GM18868 (cell line): ENCODE data around the gene KIAA0040.
A peak's percentile ranks its signal among the peaks of the same experiment; 100 is the strongest.

Experiments used
- ATAC-seq: cut with Tn5 transposase; IDR thresholded peaks from one replicate; pipeline ENCODE4 v1.9.1; 2021; ENCODE audit warnings: mild to moderate bottlenecking, moderate library complexity; ENCODE audit not compliant: unreplicated experiment

KIAA0040 gene

DNA sequence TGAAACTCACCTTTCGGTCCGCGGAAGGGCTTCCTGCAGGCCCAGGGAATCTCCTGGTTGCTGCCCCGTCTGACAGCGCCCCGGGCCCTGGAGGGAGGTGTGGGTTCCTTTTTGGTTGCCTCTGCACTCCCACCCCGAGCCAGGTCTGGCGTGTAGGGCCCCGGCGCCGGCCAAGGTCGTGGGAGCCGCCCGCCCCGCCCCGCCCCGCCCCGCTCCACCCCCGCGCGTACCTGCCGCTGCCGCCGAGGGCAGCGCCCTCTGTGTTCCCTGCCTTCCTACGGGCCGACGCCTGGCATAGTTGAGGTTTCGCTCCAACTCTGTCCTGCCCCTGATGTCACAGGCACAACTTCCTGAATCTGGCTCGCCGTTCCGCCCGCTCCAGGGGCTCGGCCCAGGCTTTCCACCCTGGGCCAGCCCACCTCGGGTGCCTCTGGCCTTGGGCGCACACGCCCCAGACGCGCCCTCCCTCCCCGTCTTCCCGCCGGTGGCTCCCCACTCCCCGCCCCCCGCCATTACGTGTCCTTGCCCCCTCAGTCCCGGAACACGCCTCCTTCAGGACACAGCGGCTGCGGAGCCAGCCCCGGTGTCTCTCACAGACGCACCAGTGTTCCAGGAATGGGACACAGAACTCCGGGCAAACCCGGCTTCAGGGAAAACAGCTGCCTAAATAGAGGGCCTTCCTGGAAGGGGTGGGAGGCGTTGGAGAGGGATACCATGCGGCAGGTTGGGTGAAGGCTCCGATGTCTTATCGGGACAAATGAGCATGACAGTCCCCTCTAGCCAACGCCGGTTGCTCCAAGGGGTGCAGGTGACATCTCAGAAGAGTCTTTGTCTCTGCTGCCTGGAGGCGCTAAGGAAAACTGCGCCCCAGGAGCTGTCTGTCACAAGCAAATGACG is at the start of gene KIAA0040:
TSS of gene KIAA0040 (minus strand) at position 147 of the 897 bp plus-strand sequence. CDS start 31,763 bp downstream, outside the sequence.
- ATAC-seq: peak; percentile 39

DNA sequence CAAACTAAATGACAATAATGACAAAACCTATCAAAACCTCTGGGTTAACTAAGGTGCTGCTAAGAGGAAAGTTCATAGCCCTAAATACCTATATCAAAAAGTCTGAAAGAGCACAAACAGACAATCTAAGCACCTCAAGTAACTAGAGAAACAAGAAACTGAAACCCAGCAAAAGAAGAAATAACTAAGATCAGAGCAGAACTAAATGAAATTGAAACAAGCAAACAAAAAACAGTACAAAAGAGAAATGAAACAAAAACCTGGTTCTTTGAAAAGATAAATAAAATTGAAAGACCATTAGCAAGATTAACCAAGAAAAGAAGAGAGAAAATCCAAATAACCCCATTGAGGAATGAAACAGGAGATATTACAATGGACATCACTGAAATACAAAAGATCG is 44.8 kb upstream of the KIAA0040 start:
- ATAC-seq: peak; percentile 84

DNA sequence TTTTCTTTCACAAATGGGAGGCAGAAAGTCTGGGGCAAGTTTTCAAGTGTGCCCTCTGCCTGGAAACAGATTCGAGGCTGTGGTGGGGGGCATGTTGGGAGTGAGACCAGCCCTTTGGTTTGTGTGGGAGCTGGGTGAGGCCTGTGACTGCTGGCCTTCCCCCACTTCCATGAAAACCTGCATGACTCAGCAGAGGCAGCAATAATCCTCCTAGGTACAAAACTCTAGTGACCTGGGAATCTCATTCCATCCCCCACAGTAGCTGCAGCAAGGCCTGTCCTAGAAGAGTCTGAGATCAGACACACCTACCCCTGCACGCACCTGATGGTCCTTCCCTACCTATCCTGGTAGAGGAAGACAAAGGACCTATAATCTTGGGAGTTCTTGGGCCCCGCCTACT is 42.1 kb upstream of the KIAA0040 start:
- no peak for ATAC-seq

DNA sequence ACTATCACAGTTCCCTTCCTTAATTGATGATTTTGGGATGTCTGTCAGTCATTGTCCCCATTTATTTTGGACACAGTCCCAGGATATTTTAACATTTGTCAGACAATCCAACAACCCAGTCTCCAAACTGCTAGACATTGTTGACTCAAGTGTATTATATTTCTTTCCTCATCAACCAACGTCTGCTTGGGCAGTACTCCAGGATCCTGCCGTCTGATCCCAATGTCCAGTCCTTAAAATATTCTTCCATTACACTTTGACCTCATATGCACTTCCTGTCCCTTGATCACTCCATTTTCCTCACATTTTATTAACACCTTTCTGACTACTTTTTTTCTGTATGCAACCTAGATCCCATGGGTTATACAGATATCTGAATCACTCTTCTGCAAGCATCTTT is 39.8 kb upstream of the KIAA0040 start:
- ATAC-seq: no peak

DNA sequence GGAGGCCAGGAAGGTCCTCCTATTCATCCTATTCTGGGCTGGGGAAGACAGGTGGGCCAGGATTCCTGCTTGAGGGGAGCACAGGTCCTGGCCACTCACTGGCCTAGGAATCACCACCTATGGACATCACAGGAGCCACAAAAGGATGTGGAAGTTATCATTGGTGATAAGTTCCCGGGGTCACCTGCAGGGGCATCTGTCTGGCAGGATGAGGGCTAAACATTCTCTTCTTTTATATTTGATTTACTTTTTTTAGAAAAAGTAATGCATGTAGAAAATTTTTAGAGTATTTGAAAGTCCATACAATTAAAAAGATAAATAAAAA is 33.2 kb upstream of the KIAA0040 start:
- ATAC-seq: peak; percentile 18

DNA sequence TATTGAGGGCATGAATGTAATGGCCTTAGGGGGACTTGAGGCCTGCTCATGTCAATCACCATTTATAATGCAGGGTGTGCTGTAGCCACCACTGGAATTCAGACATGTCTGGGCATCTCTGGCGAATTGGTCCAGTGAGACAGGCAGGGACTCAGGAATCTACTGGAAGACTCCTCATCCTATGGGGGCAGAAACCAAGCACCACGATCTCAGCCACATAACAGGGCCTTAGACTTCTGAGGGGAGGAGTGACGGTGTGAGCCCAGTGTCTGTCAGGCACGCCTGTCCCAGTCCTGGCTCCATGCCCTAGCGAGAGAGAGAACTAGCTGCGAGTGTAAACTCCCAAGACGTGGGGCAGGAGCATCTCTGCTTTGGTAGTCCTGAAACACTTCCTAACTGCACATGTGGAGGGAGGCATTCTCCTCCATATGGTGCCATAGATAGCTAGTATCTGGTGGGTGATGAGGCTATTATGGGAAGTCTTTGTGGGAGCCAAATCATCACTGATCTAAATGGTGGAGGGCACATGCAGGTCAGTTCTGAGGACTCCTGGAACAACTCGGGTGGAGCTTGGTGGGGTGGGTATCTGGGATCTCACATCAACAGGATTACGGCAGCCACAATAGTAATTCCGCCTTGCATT is 29.8 kb upstream of the KIAA0040 start:
- ATAC-seq: no peak

DNA sequence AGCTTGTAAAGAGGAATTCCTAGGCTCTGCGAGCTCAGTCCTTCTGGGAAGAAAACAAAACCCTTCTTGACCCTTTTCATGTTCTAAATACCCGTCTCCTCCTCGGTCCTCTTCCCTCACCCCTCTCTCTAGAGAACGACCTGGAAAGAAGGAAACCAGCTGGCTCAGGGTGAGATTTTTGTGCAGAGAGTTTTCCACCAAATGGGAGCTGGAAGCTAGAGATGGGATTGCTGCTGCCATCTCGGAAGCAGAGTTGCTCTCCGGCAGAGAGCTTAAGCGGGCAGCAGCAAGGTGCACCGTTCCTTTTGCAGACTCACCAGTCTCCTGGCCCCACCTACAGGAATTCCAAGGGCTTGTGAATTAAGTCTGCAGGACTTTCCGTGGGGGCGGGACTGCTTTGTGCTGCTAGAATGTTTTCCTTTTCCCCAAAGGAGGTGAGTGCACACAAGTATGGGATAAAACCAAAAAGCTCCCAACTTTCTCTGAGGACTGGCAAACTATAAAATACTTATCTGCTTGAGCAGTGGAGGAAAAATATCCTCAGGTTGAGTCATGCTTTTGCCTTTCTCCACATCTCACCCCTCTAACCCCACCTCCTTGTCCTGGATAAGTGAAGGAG is 29.1 kb upstream of the KIAA0040 start:
- no peak for ATAC-seq

DNA sequence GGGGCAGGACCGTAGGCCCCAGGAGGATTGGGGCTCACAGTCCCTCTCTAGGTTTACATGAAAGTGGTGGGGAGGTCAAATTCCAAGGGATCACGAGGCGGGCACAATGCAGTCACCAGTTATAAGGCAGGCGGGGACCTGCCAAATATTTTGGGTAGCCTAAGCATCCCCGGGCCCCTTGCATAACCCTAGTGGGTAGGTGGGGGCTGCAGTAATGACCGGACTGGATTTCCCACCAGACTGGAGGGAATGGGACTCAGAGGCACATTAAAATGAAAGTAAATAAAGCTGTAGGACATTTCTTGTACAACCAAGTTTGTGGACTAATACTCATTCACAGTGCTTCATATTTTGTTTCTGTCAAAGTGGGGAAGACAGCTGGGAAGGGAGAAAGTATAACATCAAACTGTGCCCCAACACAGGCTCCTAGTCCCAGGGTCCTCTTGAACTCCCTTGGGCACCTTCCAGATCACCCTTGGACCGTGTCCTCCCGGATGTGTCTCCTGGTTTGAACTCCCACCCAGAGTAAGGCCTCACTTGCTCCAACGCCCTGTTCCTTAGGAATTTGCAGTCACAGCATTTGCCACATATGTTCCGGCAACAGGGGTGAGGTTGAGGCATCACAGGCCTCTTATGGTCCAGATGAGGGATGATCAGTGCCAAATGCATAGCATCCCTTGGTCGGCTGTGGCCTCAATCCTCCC is 28.4 kb upstream of the KIAA0040 start:
- ATAC-seq: no peak

DNA sequence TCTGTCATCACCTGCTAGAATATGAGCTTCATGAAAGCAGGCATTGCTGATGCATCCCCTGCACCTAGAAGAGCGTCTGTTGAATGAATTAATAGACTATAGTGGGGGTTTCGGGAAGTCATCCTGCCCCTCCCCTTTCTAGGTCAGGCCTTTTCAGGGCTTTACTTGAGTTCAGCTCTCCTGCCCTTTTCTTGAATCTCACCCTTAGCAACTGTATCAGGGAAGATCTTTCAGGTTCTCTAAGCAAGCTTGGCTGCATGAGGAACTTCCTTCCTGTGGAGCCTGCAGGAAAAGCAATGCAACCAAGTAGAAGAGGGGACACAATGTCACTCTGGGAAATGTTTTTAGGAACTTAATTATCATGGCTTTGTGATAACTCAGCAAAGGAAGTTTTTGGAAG is 27.2 kb upstream of the KIAA0040 start:
- ATAC-seq: no peak

DNA sequence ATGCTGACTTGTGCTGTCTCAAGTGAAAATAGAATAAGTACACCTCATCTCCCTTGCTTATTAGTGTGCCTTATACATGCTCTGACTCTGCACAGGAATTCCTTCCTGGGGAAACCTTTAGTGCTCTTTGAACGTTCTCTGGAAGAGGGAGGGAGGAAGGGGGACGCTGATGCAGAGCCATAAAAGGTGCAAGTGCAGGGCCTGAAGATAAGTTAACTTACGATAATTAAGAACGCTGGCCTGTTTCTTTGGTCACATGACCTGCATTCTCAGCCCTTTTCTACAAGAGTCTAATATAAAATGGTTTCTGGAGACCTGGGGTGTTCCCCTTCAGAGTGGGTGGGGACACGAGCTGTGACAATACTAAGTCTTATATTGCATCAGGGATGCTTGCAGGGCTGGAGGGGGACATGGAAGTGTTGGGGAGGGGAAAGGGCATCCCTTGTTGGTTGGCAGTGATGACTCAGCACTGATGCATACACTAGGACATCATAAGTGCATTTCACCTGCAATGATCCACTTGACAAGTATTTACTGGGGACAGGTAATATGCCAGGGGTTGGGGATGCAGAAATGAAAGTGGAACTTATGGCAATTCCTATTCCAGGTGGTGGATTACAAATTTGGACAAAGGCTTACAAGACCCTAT is 26.3 kb upstream of the KIAA0040 start:
- ATAC-seq: no peak

DNA sequence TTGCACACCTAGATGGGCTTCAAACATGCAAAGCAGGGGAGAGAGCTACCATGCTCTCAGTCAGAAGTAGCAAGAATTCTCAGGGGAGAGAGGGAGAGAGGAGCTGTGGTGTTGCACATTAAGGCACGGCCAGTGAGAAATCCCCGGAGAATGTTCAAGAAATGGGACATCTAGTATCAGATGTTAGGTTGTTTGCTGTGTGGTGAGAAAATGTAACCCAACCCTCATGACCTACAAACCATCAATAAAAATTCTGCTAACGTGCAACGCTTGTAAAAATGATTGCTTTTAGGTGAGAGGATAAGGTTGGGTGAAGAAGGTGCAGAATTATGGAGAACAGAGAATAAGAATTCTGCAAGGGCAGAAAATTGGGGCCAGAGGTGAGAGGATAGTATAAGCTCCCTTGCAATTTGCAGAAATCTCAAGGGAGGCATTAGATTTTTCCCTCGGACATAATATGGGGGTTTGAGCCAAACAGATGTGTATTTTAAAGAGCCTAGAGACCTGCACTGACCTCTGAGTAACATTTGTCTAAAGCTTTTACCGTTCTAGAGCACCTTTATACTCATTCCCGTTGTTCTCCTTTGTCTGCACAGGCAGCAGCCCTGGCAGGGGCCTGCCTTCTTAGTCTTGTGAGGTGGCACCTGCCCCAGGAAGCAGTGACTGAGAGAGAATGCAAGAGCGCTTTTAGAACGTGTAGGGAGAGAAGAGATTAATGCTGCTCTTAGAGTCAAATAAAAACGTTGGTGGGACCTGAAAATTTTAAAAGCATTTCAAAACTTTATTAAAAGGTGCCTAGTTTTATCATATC is 25.4 kb upstream of the KIAA0040 start:
- peak; percentile 54 for ATAC-seq

DNA sequence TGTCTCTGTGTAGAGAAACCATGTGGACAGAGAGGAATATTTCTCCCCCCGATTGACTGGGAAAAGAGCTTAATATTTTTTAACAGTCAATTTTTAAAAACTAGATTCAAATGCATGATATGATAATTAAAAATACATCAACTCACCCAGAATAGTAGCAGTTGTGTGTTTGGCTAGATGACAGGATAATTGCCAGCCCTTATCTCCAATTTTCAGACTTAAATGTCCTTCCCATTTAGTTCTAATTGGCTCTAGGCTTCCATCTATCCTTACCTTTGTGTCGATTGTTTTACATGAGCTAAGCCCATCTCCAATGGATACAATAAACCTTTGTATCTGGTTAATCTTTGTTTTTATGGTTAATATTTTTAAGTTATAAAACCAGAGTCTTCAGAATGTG is 23.9 kb upstream of the KIAA0040 start:
- ATAC-seq: no peak

DNA sequence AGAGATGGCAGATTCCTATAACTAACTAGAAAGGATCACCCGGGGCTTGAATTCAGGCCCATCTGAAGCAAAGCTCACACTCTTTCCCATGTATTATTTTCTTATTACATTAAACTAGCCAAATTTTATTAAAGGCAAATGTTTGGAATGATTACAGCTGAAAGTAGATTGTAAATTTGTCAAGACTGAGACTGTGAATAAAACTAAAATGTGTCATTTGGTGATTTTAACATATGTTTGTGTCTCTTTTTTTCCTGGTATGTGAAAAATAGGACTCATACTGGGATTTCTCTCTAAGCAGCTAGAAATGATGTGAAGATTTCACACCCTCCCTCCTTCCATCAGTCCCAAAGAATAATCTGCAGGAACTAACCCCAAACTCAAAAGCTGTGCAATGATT is 19.1 kb upstream of the KIAA0040 start:
- ATAC-seq: no peak

DNA sequence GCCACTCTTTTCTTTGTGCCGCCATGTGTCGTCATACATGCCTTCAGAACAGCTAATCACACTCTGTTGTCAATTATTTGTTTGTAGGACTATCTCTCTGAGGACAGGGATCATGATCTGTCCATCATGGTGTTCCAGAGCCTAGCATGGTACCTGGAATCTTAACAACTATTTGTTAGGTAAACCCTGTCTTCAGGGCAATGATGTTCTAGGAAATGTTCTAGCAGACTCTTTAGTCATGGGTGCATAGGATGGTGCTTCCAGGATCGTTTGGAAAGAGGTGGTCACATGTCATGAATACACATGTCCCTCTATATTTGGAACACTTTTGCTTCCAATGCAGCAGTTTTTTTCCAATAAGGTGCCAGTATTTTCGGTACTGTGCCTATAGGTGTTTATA is 18.2 kb upstream of the KIAA0040 start:
- ATAC-seq: no peak

DNA sequence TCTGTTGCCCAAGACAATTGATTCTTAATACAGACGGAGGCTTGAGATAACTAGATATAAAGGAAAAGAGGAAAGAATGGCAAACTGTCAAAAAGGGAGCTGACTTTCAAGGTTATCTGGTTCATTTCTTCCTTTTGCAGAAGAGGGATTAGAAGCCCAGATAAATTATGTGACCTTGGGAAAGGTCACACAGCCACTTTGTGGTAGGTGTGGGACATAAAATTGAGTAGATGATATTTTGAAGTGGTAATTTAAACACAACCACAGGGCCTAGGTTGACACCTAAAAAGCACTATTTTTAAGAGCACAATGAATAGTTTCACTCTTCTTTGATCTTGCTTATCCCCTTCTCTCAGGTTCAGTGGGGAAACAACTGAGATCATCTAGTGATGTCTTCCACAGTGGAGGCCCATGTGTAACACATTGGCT is 16.9 kb upstream of the KIAA0040 start:
- peak; percentile 61 for ATAC-seq

DNA sequence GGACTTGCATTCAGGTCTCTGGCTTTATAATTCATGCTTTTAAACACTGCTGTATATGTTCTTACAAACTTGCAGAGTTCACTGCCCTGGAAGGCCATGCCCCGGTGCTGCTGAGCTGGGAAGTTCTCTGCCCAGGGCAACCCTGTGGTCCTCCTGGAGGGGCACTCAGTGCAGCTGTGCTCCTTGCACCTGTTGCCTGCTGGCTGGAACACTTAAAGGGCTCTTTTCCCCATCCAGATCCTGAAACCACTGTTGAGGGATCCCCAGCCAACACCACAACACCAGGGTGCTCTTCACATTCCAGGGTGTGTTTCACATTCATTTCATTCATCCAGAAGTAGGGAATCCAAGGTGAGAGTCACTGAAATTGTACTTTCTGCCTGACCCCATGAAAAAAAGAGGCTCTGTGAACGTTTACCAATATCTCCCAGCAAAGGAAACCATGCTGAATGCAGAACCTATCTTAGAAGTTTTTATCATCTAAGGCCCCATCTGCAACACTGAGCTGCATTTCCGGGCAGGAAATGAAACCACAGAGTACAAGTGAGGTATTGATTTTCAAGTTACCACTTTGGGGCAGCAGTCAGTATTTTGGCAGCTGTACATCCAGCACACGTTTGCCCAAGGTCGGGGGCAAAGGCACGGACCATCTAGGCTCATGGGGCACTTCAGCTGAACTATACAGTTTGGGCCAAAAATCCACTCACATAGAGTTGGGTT is 16.4 kb upstream of the KIAA0040 start:
- peak; percentile 64 for ATAC-seq

DNA sequence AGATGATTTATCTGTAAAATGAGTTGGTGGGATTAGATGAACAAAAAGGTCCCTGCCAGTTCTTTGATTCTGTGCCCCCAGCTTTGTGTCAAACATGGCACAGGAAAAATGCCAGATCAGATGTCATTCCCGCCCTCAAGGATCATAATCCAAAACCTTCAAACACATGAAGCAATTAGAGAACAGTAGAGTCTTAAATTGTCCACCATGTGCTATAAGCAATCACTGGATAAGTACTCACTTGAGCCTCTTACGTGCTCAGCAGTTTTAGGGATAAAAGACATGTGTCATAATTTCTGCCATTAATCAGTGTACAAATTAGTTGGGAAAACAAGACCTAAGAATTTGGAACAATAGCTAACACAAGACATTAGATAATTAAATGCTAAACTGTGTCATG is 15.4 kb upstream of the KIAA0040 start:
- ATAC-seq: no peak

DNA sequence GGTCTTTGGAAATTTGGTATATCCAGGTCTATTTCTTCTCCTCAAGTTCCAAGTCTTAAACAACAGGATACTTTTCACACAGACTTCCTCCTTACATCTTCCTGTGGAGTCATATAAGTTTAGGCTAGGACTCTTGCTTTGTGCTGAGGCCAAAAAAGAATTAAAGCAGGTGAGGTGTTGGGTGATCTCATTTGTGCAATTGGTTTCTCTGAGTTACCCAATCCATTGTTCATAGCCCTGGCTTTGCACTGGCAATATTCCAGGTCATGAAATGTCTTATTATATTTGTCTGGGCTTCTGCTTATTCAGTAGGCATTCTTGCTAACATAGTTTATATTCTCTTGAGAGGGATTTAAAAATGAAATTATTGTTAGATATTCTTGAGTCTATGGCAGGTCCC is 14.1 kb upstream of the KIAA0040 start:
- ATAC-seq: no peak

DNA sequence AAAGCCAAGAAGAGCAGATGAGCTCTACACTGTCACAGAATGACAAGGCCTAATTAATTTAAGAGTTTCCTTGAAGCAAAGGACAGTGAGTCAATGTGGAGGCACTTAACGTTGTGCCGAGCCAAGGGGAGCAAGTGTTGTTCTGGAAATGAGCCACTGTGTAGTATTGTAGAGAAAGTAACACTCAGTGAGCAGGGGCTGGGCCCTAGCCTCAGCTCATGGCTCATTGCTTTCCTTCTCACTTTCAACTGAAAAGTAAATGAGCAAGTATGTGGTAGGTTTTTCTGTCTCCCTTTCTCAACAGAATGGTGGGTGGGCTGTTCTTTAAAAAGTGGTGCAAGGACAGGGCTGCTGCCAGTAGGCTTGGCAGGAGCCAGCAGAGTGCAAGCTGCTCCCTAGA is 11.8 kb upstream of the KIAA0040 start:
- peak; percentile 89 for ATAC-seq
